A172 (cell line): Measurements from ENCODE around the gene KRT2. TPM values are rescaled to one million over a fixed set of nuclear protein-coding genes. Genes with fewer than 3 reads are reported as not detected.

Experiments
- DNase-seq: peaks from one replicate; pipeline ENCODE4 v3.0.0-alpha.2; 2015; ENCODE audit warnings: low spot score
- total RNA-seq: library from RNA; depleted of rRNA; stranded (reverse); fragments of >200 nt; shearing (Covaris generic); gene quantifications from 2 replicates; pipeline ENCODE4 v1.2.3, GENCODE V29; 2014

Gene KRT2
- total RNA-seq, 1 experiment from 2014 or later, result not detected

DNA sequence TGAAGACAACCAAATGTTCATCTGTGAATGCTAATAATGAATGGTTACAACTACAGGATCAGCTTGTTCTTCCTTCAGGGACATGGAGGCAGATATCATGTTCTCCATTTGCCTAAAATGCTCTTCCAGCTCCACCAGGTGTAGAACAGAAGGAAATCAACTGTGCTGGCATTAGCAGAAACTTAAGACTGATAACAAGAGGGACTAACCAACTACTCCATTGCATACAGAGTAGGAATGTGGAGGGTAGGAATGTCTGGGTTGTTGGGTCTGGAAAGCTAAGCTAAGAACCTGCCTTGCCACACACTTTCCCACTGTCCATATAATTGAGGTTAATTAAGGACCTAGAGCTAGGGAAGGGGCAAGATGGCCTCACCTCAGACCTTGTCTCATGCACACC lies 11.4 kb upstream of the KRT2 start:
- DNase-seq, result no peak

- DNase-seq, result no peak
Observed at GRCh38 chr12:52662918-52663229, 10.9 kb upstream of the KRT2 start.

GRCh38 chr12:52662093-52662917 lies 10.3 kb upstream of the KRT2 start:
- DNase-seq, result no peak

GRCh38 chr12:52661668-52662067 lies 9.7 kb upstream of the KRT2 start:
- no peak for DNase-seq

DNA sequence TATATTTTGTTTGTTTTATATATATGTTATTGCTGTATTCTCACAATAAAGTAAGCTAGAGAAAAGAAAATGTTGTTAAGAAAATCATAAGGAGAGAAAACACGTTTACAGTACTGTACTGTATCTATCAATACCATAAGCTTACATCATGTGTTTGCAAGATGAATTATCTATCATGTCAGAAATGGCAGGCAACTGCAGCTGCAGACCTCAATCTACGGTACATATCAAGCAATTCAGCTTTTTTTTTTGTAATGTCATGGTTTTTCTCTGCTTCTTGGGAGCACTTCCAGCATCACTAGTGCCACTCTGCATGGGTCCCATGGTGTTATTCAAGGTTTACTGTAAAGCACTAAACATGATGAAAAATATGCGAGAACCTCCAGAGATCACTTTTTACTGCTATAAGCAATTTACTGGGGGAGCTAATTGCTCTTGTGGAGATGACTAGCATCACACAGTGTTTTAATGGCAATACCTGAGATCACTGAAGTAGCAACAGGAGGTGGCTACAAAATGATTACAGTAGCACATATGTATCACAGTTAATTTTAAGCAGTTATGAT lies 9.0 kb upstream of the KRT2 start:
- no peak for DNase-seq

- DNase-seq, result no peak
Observed at GRCh38 chr12:52659951-52660350, 7.9 kb upstream of the KRT2 start.

GRCh38 chr12:52659395-52659794 lies 7.4 kb upstream of the KRT2 start:
- no peak for DNase-seq

- DNase-seq, result no peak
Observed at GRCh38 chr12:52658196-52658595, 6.2 kb upstream of the KRT2 start.

DNA sequence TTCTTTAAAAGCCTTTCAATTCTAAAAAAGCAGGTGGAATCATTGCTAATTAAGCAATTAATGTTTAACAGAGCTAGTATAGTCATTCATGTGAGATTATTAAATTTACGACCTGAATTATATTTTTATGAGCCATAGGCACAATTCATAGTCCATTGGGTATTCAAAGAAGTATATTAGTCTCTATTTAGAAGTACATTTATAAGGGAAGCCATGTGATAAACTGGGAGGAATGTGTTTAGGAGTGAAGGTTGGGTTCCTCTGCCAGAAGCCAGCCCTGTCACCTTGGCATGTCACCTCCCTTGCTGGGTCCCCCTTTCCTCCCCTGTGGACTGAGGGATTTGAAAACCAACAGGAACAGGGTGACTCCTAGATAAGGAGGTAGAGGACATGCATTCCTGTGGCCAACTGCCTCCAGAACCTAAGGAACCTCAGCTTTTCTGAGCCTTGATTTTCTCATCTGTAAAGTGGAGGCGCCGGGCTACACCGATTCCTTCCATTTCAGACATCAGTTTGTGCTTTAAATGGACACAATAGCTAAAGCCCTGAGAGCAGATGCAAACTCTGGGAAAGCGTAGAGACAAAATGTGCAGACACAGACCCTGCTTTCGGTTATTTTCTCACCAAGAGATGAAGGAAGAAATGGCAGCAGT lies 5.4 kb upstream of the KRT2 start:
- no peak for DNase-seq

DNA sequence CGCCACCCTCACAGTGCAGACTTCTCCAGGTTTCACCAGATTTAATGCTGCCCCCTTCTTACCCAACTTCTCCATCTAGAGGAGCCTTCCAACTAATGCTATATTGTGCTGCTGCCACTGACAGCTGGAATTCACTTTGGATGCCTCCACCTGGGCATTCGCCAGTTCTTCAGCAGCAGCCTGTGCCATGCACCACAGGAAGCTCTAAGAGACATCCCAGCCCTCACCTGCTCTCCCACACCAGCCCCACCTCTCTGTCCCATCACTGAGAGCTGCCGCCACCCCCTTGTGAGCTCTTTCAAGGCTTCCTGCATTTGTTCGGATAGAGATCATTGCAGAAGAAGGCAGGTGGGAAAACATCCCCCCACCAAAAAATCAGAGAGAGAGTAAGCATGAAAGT lies 4.6 kb upstream of the KRT2 start:
- DNase-seq, result no peak

- peak; percentile 10 for DNase-seq
Observed at GRCh38 chr12:52655720-52656124, 3.7 kb upstream of the KRT2 start.

- DNase-seq, result no peak
Observed at GRCh38 chr12:52655251-52655650, 3.2 kb upstream of the KRT2 start.

- DNase-seq, result peak; percentile 66
Observed at GRCh38 chr12:52650520-52651081, 1.4 kb downstream of the KRT2 start.

GRCh38 chr12:52649066-52649465 lies 2.9 kb downstream of the KRT2 start:
- DNase-seq, result no peak

GRCh38 chr12:52648012-52648550 lies 3.9 kb downstream of the KRT2 start:
- DNase-seq, result no peak

DNA sequence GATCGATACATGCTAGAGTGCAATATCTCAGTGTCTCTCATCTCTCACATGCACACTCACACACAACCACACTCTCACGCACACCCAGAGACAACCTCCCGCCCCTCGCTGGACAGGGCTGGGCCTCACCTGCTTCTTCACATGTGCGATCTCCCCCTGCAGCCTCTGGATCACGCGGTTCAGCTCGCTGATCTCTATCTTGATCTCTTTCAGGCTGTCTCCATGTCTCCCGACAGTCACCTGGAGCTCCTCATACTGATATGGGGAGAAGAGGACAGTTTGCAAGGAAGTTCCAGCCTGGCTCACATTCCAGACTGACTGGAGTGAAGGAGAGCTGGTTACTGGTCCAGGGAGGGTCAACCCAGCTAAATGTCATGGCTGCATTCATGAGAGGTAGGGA lies 4.4 kb downstream of the KRT2 start:
- DNase-seq, result no peak

DNA sequence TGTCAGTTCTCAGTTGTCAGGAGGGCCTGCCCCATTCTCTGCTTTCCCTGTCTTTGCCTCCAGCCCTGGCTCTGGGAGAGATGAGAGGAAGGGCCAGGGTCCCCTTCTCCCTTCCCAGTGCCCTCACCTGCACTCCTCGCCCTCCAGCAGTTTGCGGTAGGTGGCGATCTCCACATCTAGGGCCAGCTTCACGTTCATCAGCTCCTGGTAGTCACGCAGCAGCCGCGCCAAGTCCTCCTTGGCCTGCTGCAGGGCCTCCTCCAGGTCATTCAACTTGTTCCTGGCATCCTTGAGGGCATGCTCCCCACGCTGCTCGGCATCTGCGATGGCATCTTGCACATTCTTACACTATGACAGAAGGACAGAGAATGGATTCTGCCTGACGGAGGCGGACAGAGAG lies 5.4 kb downstream of the KRT2 start:
- no peak for DNase-seq

- no peak for DNase-seq
Observed at GRCh38 chr12:52645982-52646381, 6.0 kb downstream of the KRT2 start.

DNA sequence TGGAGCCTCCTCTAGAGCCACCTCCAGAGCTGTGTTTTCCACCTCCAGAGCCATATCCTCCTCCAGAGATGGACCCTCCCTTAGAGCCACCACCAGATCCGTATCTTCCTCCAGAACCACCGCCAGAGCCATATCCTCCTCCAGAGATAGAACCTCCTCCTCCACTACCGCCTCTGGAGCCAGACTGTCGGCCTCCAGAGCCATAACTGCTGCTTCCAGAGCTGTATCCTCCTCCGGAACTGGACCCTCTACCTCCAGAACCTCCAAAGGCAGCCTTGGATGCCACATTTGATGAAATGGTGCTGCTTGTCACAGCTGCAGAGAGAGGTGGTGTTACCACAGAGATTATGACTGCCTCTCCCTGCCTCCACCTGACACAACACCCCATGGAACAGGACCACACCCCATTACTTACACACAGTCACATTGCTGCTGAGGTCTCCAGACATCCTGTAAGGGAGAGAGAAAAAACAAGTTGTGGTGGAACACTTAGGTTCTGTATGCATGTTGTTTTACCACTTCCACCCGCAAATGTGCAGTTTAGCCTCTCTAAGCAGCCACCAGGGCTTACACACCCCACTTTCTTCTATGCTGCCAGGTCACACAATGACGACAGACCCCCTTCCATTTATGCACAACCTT lies 6.8 kb downstream of the KRT2 start:
- DNase-seq, result no peak

DNA sequence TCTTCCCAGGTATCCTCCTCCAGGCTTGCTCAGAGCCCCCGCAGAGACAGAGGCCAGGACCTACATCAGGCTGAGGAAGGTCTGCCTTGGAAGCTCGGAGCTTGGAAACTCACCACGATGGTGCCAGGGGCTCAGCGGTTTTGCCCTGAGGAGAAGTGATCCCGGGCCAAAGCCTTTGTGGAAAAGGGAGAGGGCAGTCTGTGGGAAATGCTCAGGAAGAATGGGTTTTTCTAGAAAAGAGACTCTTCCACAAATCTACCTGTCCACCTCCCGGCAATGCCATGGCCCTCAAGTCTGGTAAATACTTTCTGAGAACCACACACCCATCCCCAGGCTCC lies 8.0 kb downstream of the KRT2 start:
- DNase-seq, result no peak

- no peak for DNase-seq
Observed at GRCh38 chr12:52643233-52644077, 8.6 kb downstream of the KRT2 start.
